ENCODE data around the gene PMAIP1.

DNA sequence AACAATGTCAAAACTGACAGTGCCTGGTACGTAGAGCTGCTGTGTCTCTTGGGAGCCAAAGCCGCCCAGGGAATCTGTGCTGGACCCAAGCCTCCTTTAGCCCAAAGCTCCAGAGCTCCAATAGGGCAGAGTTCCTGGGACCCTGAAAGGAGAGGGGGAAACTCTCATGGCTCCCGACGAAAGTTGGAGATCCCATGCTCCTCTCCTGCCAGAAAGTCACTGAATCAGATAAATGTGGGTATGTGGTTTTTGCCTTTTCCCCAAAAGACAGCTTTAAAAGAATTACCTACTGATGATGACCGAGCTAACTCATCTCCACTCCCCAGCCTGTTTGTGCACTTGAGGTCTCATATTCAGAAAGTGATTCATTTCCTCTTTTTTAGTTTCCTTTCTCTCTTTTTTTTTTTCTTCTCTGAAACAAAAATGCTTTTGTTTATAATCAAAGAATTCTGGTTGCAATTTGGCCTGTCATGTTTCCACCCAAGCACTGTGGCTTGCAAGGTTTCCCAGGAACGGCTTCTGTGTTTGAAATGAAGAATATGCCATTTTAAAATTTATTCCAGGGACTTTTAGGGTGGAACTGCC is 14.1 kb upstream of the PMAIP1 start:
- TF ChIP-seq POLR2AphosphoS5 (IDR thresholded peaks at IDR 0.05) (no peak), POLR2A (IDR thresholded peaks at IDR 0.05) (no peak), CTCF (IDR thresholded peaks at IDR 0.05) (no peak)
